Head of caudate nucleus (tissue), 42 donors: ENCODE data around the gene GDPGP1.
"Not testable (repeated sequence)": the region's sequence is repeated elsewhere in the genome, so short reads cannot be mapped to it uniquely, and the experiment has no call there.

ENCODE experiments used
- DNase-seq, 42 donors: peaks; one replicate each; pipeline versions ENCODE4 v3.0.0 to v3.0.0-alpha.2; 2020 to 2021; ENCODE audit warnings: mixed read lengths in 7 of 42
- intact Hi-C: fragments of 100-400 bp; cut with DNase I; formaldehyde crosslinking; loops from one replicate; pipeline ENCODE4 v1.15.0; 2022

Gene GDPGP1

DNA sequence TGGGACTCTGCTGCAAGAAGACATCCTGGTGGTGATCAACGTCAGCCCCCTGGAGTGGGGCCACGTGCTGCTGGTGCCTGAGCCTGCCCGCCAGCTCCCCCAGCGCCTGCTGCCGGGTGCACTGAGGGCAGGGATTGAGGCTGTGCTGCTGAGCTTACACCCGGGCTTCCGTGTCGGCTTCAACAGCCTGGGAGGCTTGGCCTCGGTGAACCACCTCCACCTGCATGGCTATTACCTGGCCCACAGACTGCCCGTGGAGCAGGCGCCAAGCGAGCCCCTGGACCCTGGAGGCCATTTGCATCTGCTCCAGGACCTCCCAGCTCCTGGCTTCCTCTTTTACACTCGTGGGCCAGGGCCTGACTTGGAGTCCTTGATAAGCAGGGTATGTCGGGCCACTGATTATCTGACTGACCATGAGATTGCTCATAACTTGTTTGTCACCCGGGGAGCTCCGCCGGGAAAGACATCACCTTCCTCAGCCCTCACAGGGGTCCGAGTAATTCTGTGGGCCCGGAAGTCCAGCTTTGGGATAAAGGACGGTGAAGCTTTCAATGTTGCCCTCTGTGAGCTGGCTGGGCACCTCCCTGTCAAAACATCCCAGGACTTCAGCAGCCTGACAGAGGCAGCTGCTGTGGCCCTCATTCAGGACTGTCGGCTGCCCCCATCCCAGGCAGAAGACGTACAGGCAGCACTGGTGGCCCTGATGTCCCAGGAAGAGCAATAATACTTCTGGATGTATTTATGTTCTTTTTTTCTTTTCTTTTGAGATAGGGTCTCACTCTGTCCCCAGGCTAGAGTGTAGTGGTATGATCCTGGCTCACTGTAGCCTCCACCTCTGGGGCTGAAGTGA lies 7.6 kb downstream of the GDPGP1 start:
- intact Hi-C loops, result no loop called here
- DNase-seq, result no peak

DNA sequence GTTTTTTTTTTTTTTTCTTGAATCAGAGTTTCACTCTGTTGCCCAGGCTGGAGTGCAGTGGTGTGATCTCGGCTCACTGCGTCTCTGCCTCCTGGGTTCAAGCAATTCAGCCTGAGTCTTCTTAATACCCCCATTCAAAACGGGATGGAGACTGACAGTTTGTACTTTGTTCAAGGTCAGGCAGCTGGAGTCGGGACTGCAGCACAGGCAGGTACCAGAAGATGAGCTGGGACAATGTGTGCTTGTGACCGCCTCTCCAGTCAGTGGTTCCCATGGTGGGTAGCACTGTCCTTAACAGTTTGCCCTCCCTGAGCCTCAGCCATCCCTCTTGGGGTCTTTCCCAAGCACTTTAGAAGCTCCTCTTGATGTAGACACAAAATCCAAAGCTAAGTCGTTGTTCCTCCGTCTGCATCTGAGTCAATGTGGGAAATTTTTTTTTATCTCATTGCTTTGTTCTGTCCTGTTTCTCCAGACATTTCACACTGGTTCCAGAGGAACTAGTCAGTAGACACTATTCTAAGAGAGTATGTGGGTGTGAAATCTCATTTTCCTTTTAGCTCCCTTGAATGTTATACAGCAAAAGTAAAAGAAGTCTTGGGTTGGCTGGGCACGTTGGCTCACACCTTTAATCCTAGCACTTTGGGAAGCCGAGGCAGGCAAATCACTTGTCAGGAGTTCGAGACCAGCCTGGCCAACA lies 10.1 kb downstream of the GDPGP1 start:
- DNase-seq, result no peak
- intact Hi-C loops, result no loop called here

DNA sequence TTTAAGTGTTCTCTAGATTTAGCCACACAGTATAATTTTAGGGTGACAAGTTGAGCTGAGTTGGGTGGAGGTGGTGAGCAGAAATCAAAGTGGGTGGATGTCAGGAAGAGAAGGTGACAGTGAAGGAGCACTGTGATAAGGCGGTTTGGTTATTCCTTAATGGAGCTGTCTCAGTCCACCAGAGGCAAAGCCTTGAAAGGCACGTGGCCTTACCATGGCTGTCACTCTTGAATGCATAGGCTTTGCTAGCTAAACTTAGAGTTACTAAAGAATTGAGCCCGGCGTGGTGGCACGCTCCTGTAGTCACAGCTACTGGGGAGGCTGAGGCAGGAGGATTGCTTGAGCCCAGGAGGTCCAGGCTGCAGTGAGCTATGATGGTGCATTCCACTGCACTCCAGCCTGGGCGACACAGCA lies 14.8 kb downstream of the GDPGP1 start:
- intact Hi-C loops, result no loop called here
- DNase-seq, result peak in 41 of 42 donors; percentile 25 to 90 (median 59)

DNA sequence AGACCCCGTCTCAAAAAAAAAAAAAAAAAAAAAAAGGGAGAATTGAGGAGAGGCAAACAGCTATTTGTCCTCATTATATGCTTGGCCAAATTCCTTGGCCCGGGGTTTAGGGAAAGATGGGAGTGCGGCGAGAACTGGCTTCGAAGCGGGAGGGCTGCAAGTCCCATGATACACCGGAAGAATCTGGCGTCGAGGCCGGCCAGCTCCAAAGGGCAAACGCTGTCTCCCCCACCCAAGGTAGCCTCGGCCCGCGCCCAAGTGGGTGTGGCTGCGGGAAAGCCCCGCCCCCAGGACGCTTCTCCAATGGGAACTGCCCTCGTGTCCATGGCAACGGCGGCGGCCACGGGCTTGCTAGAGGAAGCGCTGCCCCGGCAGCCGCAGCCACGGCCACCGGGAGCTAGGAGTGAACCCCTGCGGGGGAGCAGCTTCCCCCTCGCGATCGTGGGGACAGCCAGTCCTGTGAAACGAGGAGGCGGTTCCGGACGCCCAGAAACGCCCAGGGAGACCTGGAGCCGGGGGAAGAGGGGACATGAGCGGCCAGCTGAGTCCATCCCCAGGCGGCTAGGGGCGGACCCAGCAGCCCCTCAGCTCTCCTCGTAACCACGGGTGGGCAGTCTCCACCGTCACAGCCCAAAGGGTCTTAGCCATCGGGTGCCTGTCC lies 15.3 kb downstream of the GDPGP1 start, which contains the start of gene TTLL13:
TTLL13 (plus strand) TSS at position 354 of the 661 bp plus-strand sequence. CDS start 1,075 bp downstream, outside the sequence.
- intact Hi-C loops, result no loop called here
- DNase-seq, result peak; percentile 80 to 97 (median 92)

DNA sequence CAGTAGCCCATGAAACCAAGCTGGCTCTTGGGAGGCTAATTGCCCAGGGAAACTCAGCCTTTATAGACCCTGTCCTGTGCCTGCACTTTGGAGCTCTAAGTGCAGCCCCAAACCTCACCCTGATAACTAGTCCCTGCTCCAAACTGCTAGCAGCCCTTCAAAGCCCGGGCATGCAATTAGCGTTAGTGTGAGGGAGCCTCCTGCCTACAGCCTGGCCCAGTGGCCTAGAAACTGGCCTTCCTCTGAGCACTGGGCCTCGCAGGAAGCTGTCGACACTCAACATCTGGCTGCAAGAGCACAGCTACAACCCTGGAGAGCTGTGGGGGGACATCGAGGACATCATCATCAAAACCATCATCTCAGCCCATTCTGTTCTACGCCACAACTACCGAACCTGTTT lies 23.8 kb downstream of the GDPGP1 start:
- DNase-seq, result no peak
- intact Hi-C loops, result no loop called here

DNA sequence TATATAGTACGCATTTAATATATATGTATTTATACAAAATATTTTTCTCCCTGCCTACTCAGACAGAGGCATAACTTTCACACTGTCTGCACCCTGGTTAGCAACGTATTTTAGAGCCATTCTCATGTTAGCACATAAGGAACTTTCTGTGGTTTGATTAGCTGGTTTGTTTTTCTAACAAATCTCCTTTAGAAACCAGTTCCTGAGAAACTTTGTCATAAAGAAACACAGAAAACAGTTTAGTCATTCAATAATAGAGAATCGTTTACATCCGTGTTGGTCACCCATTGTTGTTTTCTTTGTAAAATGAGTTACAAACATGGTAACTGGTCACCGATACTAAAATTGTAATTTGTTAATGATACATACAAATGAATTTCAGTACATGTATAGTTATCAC lies 25.5 kb downstream of the GDPGP1 start:
- intact Hi-C loops, result no loop called here
- DNase-seq, result no peak

DNA sequence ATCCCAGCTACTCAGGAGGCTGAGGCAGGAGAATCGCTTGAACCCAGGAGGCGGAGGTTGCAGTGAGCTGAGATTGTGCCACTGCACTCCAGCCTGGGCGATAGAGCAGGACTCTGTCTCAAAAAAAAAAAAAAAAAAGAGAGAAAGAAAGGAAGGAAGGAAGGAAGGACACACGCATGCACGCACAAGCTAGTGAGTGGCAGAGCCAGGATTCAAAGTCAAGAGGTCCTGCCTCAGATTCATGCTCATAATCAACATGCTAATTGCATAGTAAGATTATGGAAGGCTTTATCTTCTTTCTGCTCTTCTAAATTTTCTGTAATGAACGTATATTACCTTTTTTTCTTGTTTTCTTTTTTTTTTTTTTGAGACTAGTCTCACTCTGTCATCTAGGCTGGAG lies 26.7 kb downstream of the GDPGP1 start:
- DNase-seq, intact Hi-C loops: not testable (repeated sequence)

DNA sequence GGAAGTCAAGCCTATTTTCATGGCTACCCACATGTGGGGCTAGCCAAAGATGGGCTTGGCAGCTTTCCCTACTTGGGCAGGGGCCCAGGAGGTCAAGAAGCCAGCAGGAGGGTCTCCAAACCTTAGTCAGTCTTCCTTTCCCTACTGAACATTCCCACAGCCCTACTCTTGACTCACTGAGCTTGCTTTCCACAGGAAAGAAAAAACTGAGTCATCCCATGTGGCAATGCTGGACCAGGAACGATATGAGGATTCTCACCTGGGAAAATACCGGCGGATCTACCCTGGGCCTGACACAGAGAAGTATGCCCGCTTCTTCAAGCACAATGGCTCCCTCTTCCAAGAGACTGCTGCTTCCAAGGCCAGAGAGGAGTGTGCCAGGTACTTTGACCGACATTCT lies 27.8 kb downstream of the GDPGP1 start:
- DNase-seq, result no peak
- intact Hi-C loops, result no loop called here

DNA sequence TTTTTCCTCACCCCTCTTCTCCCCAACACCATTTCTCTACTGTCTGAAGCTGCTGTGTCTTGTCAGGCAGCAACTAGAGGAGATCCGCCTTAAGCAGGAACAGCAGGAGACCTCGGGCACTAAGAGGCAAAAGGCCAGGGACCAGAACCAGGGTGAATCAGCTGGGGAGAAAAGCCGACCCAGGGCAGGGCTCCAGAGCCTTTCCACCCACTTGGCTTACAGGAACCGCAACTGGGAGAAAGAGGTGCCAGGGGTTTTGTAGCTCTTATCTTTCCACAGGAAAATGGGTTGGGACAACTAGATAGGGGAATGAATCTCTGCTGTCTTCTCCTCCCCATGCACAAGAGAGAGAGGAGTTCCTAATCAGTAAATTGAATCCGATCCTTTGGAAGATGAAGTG lies 28.4 kb downstream of the GDPGP1 start:
- intact Hi-C loops, result no loop called here
- no peak for DNase-seq

DNA sequence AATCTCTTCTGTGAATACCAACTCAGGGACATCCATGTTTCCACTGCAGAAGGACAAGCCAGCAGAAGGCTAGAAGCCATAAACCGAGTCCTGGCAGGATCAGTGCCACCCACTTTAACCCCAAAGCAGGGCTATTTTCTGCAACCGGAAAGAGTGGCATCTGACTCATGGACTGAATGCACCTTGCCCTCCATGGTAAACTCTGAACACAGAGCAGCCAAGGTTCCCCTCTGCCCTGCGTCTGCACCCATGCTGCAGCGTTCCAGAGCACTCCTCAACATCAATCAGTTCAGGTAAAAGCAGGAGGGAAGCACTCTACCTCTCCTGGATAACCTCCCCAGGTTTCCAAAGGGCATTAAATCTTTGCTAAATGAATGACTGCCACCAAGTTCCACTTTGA lies 30.7 kb downstream of the GDPGP1 start:
- DNase-seq, result peak in 2 of 42 donors; percentile 15 to 20
- intact Hi-C loops, result no loop called here

DNA sequence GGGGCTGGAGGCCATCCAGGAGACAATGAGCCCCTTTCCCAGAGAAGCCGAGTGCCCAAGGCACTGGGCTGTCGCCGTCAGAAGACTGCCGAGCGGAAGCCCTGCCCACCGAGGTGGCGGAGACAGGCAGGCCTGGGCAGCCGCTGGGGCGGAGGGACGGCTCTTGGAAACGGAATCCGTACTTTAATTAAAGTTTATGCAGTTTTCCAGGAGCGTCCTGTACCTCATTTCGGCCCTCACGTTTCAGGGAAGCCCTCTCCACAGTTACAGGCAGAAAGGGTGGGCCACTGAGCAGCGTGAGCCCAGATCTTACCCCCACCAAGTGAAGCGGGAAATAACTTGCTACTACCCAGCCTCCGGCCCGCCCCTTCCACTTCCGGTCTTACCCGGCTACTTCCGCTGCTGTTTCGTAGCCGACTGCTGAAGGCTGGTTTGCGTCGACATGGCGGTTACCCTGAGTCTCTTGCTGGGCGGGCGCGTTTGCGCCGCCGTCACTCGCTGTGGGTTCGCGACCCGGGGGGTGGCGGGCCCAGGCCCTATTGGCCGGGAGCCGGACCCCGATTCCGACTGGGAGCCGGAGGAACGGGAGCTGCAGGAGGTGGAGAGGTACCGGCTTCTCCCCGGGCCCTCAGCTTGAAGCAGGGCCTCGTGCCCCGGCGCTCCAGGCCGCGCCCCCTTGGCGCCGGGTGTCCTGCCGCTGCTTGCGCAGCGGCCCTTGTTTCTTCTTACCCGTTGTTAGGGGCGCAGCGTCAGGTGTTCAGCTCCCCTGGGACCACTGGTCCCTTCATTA lies 31.5 kb downstream of the GDPGP1 start, which contains the start of gene NGRN:
NGRN (plus strand) TSS at position 402 of the 790 bp plus-strand sequence; CDS start at position 443, 41 bp downstream.
- intact Hi-C loops, result no loop called here

DNA sequence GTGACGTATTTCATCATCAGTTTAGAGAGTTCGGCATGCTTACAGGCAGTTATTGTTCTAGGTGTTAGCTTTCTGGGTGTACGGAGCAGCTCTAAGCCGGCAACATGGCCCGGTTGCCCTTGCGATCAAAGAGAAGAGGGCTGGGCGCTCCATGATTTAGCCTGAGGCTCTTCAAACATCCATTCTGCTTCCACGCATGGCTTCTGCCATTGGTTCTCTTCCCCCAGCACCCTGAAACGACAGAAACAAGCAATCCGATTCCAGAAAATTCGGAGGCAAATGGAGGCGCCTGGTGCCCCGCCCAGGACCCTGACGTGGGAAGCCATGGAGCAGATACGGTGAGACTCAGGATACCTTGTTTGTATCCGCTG lies 32.0 kb downstream of the GDPGP1 start:
- DNase-seq, result peak in 38 of 42 donors; percentile 12 to 73 (median 36)
- intact Hi-C loops, result no loop called here

More for the DNA sequence above, 31.5 kb downstream of the GDPGP1 start, which contains the start of gene NGRN:
- peak; percentile 93 to 98 (median 96) for DNase-seq

DNA sequence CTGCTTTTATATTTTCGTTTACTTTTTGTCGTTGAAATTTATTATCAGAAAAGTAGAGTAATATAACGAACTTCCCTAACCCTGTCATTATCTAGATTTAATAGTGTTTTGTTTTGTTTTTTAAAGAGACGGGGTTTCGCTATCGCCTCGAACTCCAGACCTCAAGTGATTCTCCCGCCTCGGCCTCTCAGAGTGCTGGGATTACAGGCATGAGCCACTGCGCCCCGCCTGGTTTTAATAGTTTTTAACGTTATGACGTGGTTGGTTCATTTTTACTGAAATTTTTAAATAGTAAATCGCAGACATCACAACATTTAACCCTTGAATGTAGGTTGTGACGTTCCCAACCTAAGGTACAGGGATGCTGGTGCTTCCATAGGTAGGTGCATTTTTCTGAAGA lies 32.5 kb downstream of the GDPGP1 start:
- intact Hi-C loops, result no loop called here
- DNase-seq, result peak in 28 of 42 donors; percentile 15 to 63 (median 32)

DNA sequence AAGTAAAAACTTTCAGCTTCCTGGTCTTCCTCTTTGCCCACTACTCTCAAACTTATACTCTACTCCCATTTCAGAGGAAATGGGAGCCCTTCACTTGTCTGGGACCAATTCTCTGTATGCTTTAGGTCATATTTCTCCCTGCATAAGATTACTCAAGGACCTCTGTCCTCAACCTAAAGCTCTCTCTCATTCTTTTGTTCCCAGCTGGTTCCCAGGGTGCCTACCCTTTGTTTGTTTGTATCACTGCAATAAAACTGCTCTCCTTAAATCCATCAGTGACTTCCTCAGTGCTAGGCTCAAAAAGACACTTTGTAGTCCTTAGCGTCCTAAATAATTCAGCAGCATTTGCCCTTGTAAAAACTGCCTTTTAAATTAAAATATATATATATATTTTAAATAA lies 34.4 kb downstream of the GDPGP1 start:
- DNase-seq, result no peak
- intact Hi-C loops, result no loop called here

DNA sequence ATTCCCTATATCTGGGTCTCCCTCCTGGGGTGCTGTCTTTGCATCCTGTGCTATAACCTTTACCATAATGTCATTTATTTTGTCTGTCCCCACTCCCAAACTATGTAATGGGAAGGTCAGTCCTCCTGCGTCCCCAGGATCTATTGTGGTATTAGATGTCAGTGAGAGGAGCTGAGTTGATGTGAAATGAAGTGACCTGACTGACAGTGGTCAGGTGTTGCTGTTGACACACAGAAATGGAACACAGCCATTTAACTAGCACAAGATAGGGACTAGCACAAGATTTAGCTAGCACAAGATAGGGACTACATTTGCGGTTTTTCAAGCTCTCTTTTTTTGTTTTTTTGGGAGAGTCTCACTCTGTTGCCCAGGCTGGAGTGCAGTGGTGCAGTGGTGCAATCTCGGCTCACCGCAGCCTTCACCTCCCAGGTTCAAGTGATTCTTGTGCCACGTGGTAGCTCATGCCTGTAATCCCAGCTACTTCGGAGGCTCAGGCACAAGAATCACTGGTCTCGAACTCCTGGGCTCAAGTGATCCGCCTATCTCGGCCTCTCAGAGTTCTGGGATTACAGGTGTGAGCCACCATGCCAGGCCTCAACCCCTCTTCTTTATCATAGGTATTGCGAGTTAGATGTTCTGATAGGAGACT lies 36.6 kb downstream of the GDPGP1 start:
- intact Hi-C loops, result no loop called here
- no peak for DNase-seq

DNA sequence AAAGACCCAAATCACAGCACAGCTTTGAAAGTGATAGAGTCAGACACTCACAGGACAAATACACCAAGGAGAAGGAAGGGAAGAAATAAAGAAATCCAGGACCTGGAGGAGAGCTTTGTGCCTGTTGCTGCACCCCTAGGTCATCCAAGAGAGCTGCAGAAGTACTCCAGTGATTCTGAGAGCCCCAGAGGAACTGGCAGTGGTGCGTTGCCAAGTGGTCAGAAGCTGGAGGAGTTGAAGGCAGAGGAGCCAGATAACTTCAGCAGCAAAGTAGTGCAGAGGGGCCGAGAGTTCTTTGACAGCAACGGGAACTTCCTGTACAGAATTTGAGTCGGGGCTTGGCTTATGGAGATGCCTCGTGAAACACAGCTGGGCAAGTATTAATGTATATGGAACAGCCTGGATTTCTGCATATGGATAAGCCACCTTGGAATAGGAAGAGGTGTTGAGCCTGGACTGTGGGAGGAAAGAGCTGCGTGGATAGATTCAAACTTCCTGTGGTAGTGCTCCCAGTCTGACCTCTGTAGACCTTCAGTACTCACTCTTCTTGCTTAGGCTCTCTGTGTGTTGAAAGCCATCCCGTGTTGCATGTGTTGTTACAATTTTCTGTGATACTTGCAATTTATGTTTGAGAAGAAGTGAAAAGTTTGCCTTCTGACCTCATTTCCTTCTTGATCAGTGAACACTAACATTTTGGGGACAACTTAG lies 37.6 kb downstream of the GDPGP1 start:
- DNase-seq, result no peak
- intact Hi-C loops, result no loop called here

DNA sequence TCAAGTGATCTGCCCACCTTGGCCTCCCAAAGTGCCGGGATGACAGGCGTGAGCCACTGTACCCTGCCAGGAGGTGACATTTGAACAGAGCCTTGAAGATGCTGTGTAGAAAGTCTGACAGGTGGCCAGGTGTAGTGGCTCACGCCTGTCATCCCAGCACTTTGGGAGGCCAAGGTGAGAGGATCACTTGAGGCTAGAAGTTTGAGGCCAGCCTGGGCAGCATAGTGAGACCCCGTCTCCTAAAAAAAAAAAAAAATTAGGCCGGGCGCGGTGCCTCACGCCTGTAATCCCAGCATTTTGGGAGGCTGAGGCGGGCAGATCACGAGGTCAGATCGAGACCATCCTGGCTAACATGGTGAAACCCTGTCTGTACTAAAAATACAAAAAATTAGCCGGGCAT lies 44.5 kb downstream of the GDPGP1 start:
- intact Hi-C loops, result not testable (repeated sequence)
- peak in 1 of 42 donors; percentile 9 for DNase-seq

DNA sequence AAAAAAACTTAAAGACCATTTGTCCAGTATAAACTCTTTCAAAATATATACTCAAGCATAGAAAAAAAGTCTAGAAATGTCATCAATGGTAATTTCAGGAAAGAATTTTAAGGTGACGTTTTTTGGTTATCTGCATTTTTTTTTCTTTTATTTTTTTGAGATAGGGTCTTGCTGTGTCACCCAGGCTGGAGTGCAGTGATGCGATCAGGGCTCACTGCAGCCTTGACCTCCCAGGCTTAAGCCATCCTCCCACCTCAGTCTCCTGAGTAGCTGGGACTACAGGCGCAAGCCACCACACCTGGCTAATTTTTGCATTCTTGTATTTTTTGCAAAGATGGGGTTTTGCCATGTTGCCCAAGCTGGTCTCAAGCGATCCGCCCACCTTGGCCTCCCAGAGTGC lies 46.7 kb downstream of the GDPGP1 start:
- intact Hi-C loops, result not testable (repeated sequence)
- DNase-seq, result peak in 1 of 42 donors; percentile 0
